CD14-positive monocyte (primary cell): ENCODE measurements around the gene TBC1D16. TPM values are rescaled to one million over a fixed set of nuclear protein-coding genes. Genes with fewer than 3 reads are reported as not detected.
"Not testable (repeated sequence)": the region's sequence is repeated elsewhere in the genome, so short reads cannot be mapped to it uniquely, and the experiment has no call there.

Source experiments
- DNase-seq, 3 donors: peaks; one replicate each; pipeline ENCODE4 v3.0.0-alpha.2; 2011 to 2022
- H2AFZ ChIP-seq: 2 replicates; pipeline ENCODE4 v1.6.0; 2012; ENCODE audit warnings: mild to moderate bottlenecking, low read depth, low read length, inconsistent platforms; ENCODE audit not compliant: insufficient read depth, poor library complexity, severe bottlenecking
- H3K27ac ChIP-seq, 2 donors: 1 replicate in 1 of 2; 2 replicates in 1 of 2; pipeline ENCODE4 v1.5.1; 2012 to 2013; ENCODE audit warnings: low read length in 2 of 2, control low read depth in 1 of 2, inconsistent platforms in 1 of 2, low read depth in 1 of 2, mild to moderate bottlenecking in 1 of 2
- H3K27me3 ChIP-seq, 2 donors: one replicate each; pipeline versions ENCODE4 v1.6.0 to v1.6.1; 2011 to 2013; ENCODE audit warnings: low read length in 2 of 2; ENCODE audit not compliant: control insufficient read depth in 2 of 2, insufficient read depth in 2 of 2
- H3K36me3 ChIP-seq, 2 donors: replicated peaks in 1 of 2; 1 replicate in 1 of 2; 2 replicates in 1 of 2; pipeline versions ENCODE4 v1.5.1 to v1.6.1; 2012 to 2013; ENCODE audit warnings: low read length in 2 of 2, control low read depth in 1 of 2, inconsistent platforms in 1 of 2, mild to moderate bottlenecking in 1 of 2; ENCODE audit not compliant: insufficient read depth in 2 of 2, control insufficient read depth in 1 of 2
- H3K4me1 ChIP-seq, 2 donors: 1 replicate in 1 of 2; 2 replicates in 1 of 2; pipeline versions ENCODE4 v1.5.1 to v1.6.1; 2012 to 2013; ENCODE audit warnings: low read length in 2 of 2, control low read depth in 1 of 2, inconsistent platforms in 1 of 2, mild to moderate bottlenecking in 1 of 2, moderate library complexity in 1 of 2; ENCODE audit not compliant: insufficient read depth in 2 of 2, control insufficient read depth in 1 of 2
- H3K4me2 ChIP-seq: replicated peaks from 2 replicates; pipeline ENCODE3; 2012; ENCODE audit warnings: low read length, moderate library complexity, mild to moderate bottlenecking; ENCODE audit not compliant: poor library complexity, severe bottlenecking; ENCODE audit errors: extremely low read depth
- H3K4me3 ChIP-seq, 3 experiments: fragments of 200-600 bp in 1 of 3; sonication (generic) in 1 of 3; replicated peaks in 1 of 3; 1 replicate in 2 of 3; 2 replicates in 1 of 3; pipeline ENCODE4 v1.5.1; 2011 to 2013; ENCODE audit warnings: low read length in 3 of 3, mild to moderate bottlenecking in 3 of 3, control low read depth in 2 of 3, low read depth in 2 of 3, inconsistent platforms in 1 of 3, moderate library complexity in 1 of 3
- H3K79me2 ChIP-seq: 2 replicates; pipeline ENCODE4 v1.6.0; 2012; ENCODE audit warnings: mild to moderate bottlenecking, control low read depth, inconsistent platforms, low read length, moderate library complexity; ENCODE audit not compliant: insufficient read depth
- H3K9ac ChIP-seq: 2 replicates; pipeline ENCODE4 v1.6.0; 2017; ENCODE audit warnings: low read length, mild to moderate bottlenecking; ENCODE audit not compliant: insufficient read depth, poor library complexity, severe bottlenecking
- H3K9me3 ChIP-seq, 2 donors: replicated peaks in 1 of 2; 1 replicate in 1 of 2; 2 replicates in 1 of 2; pipeline versions ENCODE4 v1.5.1 to v1.6.1; 2012 to 2013; ENCODE audit warnings: low read length in 2 of 2, control low read depth in 1 of 2; ENCODE audit not compliant: control insufficient read depth in 1 of 2, insufficient read depth in 1 of 2
- H4K20me1 ChIP-seq: 2 replicates; pipeline ENCODE4 v1.6.0; 2012; ENCODE audit warnings: mild to moderate bottlenecking, low read length, control low read depth, moderate library complexity; ENCODE audit not compliant: insufficient read depth
- H3K27ac Mint-ChIP-seq, 7 donors: one replicate each; pipeline ENCODE4 v1.8.0; 2020; ENCODE audit warnings: mild to moderate bottlenecking in 7 of 7, mixed read lengths in 7 of 7, moderate library complexity in 6 of 7, inconsistent platforms in 2 of 7
- H3K27me3 Mint-ChIP-seq, 3 donors: one replicate each; pipeline ENCODE4 v1.8.0; 2021 to 2022; ENCODE audit warnings: low read depth in 3 of 3, mild to moderate bottlenecking in 3 of 3, mixed read lengths in 3 of 3, moderate library complexity in 3 of 3, inconsistent platforms in 1 of 3
- H3K36me3 Mint-ChIP-seq, 2 donors: one replicate each; pipeline ENCODE4 v1.8.0; 2020; ENCODE audit warnings: mixed read lengths in 2 of 2, inconsistent platforms in 1 of 2, mild to moderate bottlenecking in 1 of 2
- H3K4me1 Mint-ChIP-seq: one replicate; pipeline ENCODE4 v1.8.0; 2020; ENCODE audit warnings: mild to moderate bottlenecking, mixed read lengths
- H3K4me3 Mint-ChIP-seq, 2 donors: one replicate each; pipeline ENCODE4 v1.8.0; 2020; ENCODE audit warnings: mild to moderate bottlenecking in 2 of 2, mixed read lengths in 2 of 2, moderate library complexity in 1 of 2
- H3K9me3 Mint-ChIP-seq, 7 donors: one replicate each; pipeline ENCODE4 v1.8.0; 2020 to 2022; ENCODE audit warnings: mixed read lengths in 7 of 7, mild to moderate bottlenecking in 6 of 7, moderate library complexity in 6 of 7, inconsistent platforms in 2 of 7
- CTCF ChIP-seq: fragments of 200-600 bp; IDR thresholded peaks from one replicate; pipeline ENCODE4 v1.8.0; 2022; ENCODE audit warnings: antibody characterized with exemption, mild to moderate bottlenecking
- WGBS: methylation state at CpG from one replicate; pipeline ENCODE4 v1.1.5; 2013; ENCODE audit warnings: missing lambda C conversion rate; ENCODE audit not compliant: insufficient coverage; 5-methylcytosine and 5-hydroxymethylcytosine counted together
- intact Hi-C, 2 donors: fragments of 100-400 bp; cut with micrococcal nuclease; formaldehyde crosslinking; loops; one replicate each; pipeline versions ENCODE4 v1.15.0 to v1.15.1; 2023
- polyA plus RNA-seq, 3 donors: library from polyadenylated mRNA; depleted of rRNA in 1 of 3; unstranded in 2 of 3; stranded (reverse) in 1 of 3; fragments of 300-500 nt in 2 of 3; fragments of >200 nt in 1 of 3; fragmentation: Illumina TruSeq in 2 of 3; gene quantifications; 1 replicate in 2 of 3; 2 replicates in 1 of 3; pipeline ENCODE4 v1.2.3, GENCODE V29; 2012 to 2021

The TBC1D16 gene
- polyA plus RNA-seq, 3 donors: 0.11 to 0.53 (median 0.27) TPM

- peak overlapping the region in 1 of 2 donors; percentile 22 for H3K4me3 Mint-ChIP-seq
- Histone ChIP-seq H3K9me3 (no peaks in the 10 kb centered on the region), H4K20me1 (no peaks in the 10 kb centered on the region), H3K4me1 (no peaks in the 10 kb centered on the region), H3K79me2 (no peaks in the 10 kb centered on the region), H2AFZ (no peak overlapping the region), H3K4me3 (no peak overlapping the region), H3K4me2 (no peak overlapping the region), H3K27ac (no peak overlapping the region), H3K9ac (no peak overlapping the region), H3K36me3 (no peaks in the 10 kb centered on the region), H3K27me3 (no peaks in the 10 kb centered on the region)
- H3K36me3 Mint-ChIP-seq: no peaks in the 10 kb centered on the region
- peaks cover 0 to 4% (median 0%) of the 10 kb centered on the region in 3 donors for H3K27me3 Mint-ChIP-seq
- intact Hi-C loops: no loop called here
- no peaks in the 10 kb centered on the region for H3K4me1 Mint-ChIP-seq
- TF ChIP-seq CTCF: no peak
- H3K9me3 Mint-ChIP-seq: peaks cover 0 to 2% (median 0%) of the 10 kb centered on the region in 7 donors
- no peak overlapping the region for H3K27ac Mint-ChIP-seq
- no peak for DNase-seq
- no CpG with 5 or more reads among the region's 4 CpGs for WGBS
These were observed 76.6 kb downstream of the TBC1D16 start for GRCh38 chr17:79959042-79959441.

- intact Hi-C loops: no loop called here
- H3K36me3 ChIP-seq: no peaks in the 10 kb centered on the region
- no peak overlapping the region for H2AFZ ChIP-seq
- H3K4me3 ChIP-seq: no peak overlapping the region
- H4K20me1 ChIP-seq: no peaks in the 10 kb centered on the region
- no peak overlapping the region for H3K9ac ChIP-seq
- H3K27ac ChIP-seq: no peak overlapping the region
- H3K27me3 ChIP-seq: no peaks in the 10 kb centered on the region
- Mint-ChIP-seq H3K27me3 (peaks cover 0 to 4% (median 2%) of the 10 kb centered on the region in 3 donors), H3K27ac (no peak overlapping the region), H3K36me3 (no peaks in the 10 kb centered on the region), H3K9me3 (peaks cover 0 to 2% (median 0%) of the 10 kb centered on the region in 7 donors), H3K4me3 (no peak overlapping the region), H3K4me1 (no peaks in the 10 kb centered on the region)
- no peaks in the 10 kb centered on the region for H3K9me3 ChIP-seq
- H3K79me2 ChIP-seq: no peaks in the 10 kb centered on the region
- no peak for DNase-seq
- H3K4me1 ChIP-seq: no peaks in the 10 kb centered on the region
- TF ChIP-seq CTCF: no peak
- 95% methylated on average over 4 of the region's 6 CpGs for WGBS
- H3K4me2 ChIP-seq: no peak overlapping the region
These were observed 78.8 kb downstream of the TBC1D16 start for GRCh38 chr17:79956853-79957252.

- WGBS: 98% methylated on average over 7 of the region's 8 CpGs
- H3K27ac Mint-ChIP-seq, H4K20me1 ChIP-seq, H3K4me3 Mint-ChIP-seq, DNase-seq, H3K36me3 Mint-ChIP-seq, H3K9ac ChIP-seq, H3K4me2 ChIP-seq, H3K27me3 Mint-ChIP-seq, intact Hi-C loops, H3K4me3 ChIP-seq, H3K27me3 ChIP-seq, H3K4me1 ChIP-seq, H3K27ac ChIP-seq, H3K4me1 Mint-ChIP-seq, H3K36me3 ChIP-seq, H3K9me3 Mint-ChIP-seq, H3K79me2 ChIP-seq, H3K9me3 ChIP-seq, H2AFZ ChIP-seq: not testable (repeated sequence)
These were observed 79.3 kb downstream of the TBC1D16 start for GRCh38 chr17:79956441-79956735.
